Stimulated activated CD4-positive, alpha-beta T cell treated with anti-CD3 and anti-CD28 coated beads, Interleukin-1b, Interleukin-23, amount 100 ng/mL, for 1 hour (primary cell): ENCODE results near the gene MAPK7.

Experiments
- DNase-seq, 2 donors: peaks; one replicate each; pipeline ENCODE4 v3.0.0-alpha.2; 2020; ENCODE audit warnings: low read depth in 2 of 2

MAPK7 gene

DNA sequence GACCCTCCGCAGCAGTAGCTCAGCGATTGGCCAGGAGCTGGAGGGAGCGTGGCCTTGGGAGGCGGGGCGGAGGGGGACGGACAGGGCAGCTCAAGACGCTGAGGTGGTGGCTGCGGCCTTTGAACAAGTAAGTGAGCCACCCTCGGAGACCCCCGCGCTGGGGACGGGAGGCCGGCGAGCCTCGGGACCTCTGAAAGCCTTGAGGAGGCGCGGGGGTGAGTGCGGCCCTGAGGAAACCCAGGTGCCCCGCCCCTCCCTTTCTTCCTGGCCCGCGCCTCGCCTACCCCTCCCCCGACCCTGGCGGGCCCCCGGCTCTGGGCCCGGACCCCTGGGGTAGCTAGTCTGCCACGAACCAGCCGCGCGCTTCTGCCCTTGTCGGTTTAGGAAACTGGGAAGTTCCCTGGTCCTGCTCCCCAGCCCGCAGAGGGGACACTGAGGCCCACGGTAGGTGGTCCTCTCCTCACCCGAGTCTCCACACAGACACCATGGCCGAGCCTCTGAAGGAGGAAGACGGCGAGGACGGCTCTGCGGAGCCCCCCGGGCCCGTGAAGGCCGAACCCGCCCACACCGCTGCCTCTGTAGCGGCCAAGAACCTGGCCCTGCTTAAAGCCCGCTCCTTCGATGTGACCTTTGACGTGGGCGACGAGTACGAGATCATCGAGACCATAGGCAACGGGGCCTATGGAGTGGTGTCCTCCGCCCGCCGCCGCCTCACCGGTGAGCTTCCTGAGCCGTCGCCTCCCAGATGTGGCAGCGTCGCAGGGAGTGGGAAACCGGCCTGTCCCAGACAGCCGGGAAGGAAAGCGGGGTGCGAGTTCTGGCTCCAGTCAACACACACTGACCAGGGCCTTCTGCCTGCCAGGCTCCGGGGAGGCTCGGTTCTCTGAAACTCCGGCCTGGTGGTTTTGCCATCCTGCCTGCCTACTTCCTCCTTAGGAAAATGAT is at the start of gene MAPK7:
TSS of gene MAPK7 (plus strand) at position 83 of the 945 bp plus-strand sequence. CDS start at position 486, 403 bp downstream.
- no peak for DNase-seq

DNA sequence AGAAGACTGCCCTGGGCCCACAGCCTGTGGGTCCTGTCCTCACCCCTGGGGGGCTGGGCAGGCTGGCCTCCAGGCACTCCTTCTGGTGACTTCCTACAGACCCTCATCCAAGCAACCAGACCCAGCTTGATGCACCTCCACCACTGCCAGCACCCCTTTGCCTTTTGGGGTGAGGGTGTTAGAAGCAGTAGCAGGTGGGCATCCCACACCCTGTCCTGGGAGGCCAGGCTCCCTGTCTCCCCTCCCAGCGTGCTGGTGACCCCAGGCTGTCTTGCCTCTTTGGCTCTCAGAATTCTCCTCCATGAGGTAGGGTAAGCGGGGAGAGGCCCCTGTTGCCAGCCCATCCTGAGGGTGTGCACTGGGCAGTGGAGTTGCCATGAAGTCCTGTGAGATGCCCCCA is 49.2 kb upstream of the MAPK7 start:
- DNase-seq = no peak

DNA sequence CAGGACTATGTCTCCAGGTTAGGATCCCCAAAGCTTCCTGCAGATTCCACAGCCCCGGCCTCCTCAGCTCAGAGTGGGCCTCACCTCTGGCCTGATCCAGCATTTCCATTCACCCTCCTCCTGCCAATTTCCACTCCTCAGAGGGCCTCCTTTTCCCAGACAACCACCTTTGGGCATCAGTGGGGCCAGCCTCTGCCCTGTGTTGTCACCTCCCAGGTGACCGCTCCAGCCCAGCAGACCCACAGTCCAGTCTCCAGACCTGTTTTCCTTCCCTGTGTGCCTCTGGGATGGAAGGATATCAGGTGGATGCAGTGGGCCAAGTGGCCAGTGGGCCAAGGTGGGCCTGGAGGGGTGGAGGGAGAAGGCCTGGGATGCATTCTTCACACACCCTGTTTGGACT is 48.5 kb upstream of the MAPK7 start:
- no peak for DNase-seq

DNA sequence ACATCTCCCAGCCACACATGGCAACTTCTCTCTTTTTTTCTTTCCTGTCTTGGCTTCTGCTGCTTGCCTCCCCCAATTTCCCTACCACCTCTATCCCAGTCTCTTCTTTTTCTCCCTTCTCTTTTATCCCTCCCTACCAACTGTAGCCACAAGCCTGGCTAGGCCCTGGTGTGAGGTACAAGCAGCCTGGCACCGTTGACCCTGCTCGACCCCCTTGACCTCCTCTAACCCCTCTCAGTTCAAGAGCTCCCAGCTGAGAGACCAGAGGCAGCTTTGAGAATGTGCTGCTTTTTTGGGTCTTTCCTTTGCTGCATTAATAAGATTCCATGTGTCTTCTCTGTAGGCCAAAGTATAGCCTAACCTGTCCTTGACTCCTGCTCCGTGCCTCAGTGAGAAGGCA is 48.0 kb upstream of the MAPK7 start:
- no peak for DNase-seq

DNA sequence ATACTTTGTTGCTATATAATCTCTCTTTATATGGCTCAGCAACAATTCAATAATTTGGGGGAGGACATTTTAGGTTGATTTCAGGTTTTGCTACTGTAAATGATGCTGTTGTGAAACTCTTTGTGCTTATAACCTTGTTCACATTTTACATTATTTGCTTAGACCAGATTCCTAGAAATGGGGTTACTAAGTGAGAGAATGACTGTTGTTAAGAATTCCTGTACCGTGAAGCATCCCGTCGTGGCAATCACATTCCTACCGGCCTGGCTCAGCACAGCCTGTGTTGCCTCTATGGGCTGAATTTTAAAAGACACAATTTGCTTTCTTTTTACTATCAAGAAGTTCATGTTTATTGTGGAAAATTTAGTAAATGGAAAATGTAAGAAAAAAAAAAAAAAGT is 47.2 kb upstream of the MAPK7 start:
- DNase-seq = no peak

DNA sequence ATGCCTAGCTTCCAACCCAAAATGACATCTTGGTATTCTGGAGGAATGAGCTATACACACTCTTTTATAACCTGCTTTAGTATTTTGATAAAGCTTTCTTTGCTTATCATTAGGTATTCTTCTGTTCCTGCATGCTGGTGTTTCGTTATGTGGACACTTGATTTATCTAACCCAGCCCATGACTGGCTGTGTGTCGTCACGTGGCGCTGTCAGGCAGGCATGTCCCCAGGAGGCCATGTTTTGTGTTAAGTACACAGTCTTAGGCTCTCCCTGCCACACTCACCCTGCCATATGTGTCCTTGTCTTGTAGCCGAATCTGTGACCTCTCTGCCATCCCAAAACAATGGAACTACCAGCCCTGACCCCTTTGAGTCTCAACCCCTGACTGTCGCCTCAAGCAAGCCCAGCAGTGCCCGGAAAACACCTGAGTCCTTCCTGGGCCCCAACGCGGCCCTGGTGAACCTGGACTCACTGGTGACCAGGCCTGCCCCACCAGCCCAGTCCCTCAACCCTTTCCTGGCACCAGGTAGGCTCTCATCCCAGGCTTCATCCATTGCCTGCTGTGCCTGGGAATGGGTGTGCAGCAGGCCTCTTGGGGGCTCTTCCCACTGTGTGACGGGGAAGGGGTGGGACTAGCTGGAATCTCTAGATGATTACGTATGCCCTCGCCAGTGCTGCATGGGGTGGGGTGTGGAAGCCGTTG is 46.6 kb upstream of the MAPK7 start:
- DNase-seq = no peak

DNA sequence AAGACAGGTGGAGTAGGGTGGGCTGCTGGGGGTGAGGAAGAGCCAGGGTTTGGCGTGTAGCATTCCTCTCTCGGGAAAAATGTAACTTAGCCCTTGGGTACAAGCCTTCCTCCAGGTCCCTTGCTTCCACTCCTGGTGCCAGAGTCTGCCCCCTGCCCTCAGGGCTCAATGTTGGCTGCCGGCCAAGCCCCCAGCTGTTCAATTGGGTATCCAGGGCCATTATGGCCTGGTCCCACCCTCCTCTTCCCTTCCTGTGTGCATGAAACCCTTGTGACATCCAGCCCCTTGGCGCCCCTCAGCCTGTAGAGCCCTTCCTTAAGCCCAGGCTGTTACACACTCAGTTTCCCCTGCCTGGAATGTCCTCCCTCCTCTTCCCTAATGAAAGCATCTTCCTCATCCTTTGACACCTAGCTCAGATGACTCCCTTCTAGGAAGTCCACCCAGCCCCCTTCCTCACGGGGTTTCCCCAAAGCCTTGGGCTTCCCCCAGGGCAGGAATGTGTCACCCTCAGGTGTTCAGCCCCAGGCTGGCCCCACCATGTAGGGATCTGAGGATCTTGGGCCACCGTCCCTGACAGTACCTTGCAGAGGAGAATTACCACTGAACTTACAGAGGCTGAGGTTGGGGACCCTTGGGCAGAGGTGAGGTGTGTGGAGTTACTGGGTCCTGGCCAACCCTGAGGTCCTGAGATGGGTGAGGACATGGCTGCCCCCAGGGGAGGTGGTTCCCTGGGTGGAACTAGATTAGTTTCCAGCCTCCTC is 45.7 kb upstream of the MAPK7 start:
- no peak for DNase-seq

DNA sequence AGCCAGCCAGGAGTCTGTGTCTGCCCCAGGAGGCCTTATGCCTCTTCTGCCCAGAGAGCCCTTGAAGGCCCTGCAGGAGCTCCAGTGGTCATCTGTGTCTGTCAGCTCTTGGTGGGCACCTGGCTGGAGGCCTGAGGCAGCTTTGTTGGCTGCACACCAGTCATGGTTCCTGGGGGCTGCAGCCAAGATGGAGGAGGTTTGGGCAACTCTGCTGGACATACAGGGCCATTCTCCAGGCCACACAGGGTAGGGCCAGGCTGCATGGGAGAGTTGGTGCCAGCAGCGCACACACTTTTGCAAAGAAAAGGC is 45.2 kb upstream of the MAPK7 start:
- DNase-seq = no peak

DNA sequence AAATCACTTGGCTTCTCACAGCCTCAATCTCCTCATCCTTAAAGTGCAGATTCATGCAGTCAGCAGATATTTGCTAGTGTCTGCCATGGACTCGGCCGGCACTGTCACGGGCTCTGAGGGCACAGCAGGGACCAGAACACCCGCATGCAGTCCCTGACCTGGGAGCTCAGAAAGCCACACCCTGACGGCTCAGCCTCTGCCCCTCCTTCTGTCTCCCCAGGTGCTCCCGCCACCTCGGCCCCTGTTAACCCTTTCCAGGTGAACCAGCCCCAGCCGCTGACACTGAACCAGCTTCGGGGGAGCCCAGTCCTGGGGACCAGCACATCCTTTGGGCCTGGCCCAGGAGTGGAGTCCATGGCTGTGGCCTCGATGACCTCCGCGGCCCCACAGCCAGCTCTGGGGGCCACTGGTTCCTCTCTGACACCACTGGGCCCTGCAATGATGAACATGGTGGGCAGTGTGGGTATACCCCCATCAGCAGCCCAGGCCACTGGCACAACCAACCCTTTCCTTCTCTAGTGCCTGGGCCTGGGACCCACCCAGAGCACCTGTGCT is 44.5 kb upstream of the MAPK7 start:
- DNase-seq = no peak

DNA sequence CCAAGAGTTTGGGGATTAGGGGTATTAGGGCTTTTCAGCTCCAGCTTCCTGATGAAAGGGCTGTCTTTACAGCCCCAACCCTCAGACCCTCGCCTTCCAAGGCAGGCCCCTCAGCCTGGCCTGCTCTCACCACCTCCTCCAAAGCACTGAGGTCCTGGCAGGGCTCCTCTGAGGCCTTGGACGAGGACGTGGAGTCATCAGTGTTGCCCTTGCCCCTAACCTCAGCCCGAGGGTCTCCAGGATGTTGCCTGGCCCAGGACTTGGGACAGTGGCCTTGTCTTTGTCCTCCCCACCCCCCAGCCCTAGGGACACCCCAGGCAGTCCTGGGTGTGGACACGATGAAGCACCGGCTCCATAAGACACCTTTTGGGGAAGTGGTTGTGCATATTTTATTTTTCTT is 44.0 kb upstream of the MAPK7 start:
- no peak for DNase-seq

DNA sequence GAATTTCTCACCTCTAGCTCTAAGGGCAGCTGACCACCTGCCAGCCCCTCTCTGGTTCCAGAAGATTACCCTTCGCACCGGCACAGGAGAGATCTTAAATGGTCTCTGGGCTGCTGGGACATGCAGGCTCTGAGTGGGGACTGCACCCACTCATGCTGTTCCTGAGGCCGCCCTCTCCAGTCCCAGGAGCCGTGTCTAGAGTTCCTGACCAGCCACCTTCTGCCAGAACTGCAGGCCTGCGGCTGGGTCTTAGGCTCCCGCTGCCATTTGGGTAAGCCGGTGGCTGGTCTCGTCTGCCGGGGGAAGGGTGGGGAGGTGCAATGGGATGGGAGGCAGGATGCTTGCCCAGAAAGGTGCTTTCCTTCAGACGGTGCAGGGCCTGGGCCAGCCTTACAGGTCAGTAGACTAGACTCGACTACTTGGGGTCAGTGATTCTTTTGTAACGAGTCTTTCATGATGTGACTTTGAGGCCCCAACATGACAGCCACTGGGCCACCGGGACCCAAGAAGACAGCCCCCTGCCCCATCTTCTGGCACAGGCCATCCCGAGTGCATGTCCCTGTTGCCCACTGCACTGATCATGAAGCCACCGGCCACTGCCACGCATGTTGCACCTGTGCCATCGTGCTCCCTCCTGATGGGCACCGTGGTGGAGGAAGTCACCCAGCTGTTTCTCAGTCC is 42.2 kb upstream of the MAPK7 start:
- no peak for DNase-seq

DNA sequence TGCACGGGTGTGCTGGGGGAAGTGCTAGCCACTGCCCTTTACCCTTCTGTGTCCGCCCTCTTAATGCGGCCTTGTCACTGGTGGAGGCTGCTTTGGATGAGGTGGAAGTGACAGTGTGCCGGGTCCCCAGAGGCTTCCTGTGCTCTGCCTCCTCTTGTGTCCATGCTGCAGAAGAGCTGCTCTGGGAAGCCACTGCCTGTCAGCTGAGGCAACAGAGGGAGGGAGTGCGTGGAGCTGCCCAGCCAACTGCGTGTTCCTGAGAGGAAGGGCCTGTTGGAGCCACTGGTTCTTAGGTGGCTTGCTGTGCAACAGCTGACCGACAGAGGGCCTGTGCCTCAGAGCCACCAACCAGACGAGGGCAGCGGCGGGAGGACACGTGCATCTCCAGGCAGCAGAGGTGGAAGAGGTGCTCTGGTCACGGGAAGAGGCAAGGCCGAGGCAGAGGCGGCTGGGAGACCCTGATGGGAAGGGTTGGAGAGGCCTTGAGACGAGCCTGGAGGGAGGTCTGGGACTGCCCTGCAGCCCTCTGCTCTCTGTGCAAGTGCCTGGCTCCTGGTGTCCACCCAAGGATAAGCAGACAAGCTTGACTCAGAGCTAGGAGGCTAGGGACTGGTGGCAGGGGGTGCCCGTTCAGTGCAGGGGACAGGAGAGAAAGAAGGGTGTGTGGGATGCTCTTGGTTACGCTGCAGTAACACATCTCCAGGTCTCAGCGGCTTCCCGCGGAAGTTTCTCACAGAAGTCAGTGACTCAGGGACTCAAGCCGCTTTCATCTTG is 41.2 kb upstream of the MAPK7 start:
- no peak for DNase-seq

DNA sequence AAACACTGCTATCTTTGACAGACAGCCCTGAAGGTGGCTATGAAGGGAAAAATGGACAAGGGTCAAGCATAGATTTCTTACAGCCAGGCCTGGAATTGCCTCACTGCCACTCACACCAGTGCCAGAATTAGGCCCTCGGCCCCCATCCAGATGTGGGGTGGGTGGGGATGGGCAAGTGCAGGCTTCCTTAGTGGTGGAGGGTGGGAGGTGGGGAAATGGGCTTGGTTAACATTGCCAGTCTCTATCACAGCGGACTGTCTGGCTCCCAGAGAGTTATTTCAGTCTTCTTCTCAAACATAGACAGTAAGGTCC is 40.6 kb upstream of the MAPK7 start:
- DNase-seq = no peak

DNA sequence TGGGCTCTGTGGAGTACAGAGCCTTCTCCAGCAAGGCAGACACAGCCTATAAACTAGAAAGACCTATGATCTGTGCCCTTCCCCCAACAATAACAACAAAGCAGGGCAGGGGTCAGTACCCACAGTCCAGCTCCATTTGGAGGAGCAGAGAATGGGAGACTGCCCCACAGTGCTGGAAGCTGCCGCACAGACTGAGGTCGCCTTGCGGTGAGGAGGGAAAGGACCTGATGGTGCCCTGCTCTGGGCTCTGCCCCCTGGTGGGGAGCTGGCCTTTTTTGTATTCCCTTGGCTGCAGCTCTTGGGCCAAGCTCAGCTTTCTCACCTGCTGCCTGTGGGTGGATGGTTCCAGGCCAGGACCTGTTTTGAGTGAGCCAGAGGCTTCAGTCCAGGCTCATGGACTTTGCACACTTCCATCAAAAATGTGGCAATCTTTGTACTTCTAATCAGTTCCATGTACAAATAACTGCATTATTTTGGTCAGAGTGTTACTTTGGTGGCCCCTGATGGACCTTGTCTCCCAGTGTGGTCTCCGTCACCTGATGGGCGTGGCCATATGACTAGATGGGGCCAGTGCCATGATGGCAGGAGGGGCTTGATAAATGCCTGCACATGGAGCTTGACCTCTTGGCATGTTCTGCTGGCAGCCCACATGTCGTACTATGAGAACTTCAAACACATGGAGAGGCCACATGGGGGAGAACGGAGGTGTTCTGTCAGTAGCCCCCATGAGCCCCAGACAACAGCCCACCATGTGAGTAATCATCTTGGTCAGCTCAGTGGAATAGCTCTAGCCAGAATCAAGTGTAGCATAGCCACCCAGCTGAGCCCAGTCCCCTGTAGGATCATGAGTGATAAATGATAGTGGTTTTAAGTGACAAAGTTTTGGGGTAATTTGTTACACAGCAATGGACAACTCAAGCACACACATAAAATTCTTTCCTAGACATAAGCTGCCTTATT is 40.0 kb upstream of the MAPK7 start:
- DNase-seq = peak; percentile 24 to 39

DNA sequence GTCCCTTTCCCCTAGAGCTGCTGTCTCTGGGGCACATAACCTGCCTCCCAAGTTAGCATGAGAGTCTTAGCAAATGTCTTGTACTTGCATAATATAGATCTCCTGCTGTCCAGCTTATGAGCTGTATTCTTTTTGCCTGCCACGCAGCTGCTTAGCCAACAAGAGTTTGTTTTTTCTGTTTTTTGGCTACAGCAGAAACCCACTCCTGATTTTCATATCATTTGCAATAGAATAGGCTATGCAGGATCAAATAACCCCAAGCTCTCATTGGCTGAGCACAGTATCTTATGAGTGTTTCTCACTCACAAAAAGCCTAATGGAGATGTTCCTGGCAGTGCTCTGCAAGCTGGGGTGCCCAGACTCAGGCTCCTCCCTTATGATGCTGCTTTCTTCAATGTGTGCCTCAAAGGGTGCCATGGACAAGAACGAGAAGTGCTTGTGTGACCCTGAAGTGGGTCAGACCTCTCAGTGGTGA is 38.9 kb upstream of the MAPK7 start:
- DNase-seq = no peak

DNA sequence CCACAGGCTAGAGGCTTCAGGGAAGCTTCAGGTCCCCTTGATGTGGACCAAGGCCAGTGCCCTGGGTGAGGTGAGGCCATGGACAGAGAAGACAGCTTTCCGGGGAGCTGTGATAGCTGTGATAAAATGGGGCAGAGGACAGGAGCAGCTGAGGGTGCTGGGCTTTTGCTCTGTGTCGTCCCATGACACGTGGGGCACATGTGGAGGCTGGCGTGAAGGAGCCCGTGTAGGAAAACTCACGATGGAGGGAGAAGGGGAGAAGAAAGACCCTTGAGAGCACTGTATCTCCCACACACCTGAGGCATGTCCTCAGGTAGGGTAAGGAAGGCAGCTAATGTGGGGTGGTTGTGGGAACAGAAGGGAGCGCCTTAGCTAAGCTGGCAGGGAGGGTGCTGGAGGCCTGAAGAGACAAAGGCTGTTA is 37.1 kb upstream of the MAPK7 start:
- no peak for DNase-seq

DNA sequence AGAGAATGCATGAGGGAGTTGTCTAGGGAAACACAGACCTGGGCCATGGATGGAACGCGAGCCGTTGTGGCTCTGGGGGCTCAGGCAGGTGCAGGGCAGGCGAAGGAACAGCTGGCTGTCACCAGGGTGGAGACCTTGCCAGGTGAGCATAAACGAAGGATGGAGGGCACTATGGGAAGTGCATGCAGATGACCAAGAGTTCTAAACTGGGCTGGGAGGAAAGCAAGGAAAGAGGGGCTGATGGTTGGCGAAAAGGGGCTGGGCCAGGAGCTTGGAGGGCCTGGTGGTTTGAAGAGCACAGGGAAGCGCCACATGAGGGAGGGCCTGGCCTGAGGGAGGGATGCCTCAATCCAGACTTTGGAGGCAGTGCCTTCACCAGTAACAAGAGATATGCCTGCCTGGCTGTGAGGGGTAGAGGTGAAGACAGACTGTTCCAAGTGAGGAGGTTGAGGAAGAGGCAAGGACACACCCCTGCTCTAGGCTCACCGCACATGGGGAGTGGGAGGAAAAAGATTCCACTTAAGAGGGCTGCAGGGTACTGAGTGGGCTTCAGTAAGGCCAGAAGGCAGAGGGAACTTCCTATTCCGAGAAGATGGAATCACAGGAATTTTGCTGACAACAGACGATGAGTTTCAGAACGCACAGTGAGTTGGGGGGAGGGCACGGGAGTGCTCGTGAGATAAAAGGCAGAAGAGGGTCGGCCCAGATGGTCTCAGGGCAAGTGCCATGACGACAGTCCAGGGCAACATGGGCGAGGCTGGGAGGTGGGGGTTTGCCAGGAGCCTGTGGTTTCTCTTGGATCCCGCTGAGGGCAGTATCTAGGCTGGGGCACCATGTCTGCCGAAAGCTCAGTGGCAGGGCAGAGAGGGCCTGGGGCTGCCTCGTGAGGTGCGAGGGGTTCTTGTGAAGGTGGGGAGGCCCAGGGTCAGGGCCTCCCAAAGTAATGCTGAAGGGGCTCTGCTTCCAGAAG is 36.4 kb upstream of the MAPK7 start:
- no peak for DNase-seq

DNA sequence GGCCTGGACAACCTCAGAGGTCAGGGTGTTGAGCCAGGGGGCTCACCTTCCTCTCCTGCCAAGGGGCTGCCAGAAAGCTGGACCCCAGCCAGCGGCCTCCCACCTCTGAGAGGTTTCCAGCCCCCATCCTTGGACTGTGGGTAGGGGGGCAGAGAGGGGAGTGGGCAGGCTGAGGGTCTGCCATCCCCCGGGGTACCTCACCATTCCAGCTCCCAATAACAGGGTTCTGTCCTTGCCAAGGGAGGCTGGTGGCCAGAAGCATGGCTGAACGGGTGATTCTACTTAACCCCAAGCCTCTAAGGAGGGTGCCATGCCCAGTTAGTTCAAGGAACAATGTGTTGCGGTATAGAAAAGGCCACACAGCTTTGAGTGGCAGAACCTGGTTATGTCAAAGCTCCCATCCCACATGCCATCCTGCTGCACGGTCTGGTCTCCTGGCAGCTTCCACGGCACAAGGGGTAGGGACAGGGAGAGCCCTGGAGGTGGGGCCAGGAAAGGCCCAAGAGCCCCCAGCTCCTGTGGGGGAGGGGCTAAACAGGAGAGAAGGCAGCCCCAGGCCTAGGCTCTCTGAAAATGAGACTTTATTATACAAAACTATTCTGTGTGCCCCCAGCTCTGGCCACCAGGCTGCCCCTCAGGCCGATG is 35.6 kb upstream of the MAPK7 start:
- no peak for DNase-seq
